Hematopoietic multipotent progenitor cell treated with erythropoietin and hydrocortisone succinate and interleukin-3 and kit ligand, for 15 days (in vitro differentiated cells): Measurements from ENCODE around the gene AP2A2.
A peak's percentile ranks its signal among the peaks of the same experiment; 100 is the strongest.

ENCODE experiments used
- DNase-seq: peaks from one replicate; pipeline ENCODE4 v3.0.0-alpha.2; 2015; ENCODE audit warnings: low spot score

AP2A2 gene

DNA sequence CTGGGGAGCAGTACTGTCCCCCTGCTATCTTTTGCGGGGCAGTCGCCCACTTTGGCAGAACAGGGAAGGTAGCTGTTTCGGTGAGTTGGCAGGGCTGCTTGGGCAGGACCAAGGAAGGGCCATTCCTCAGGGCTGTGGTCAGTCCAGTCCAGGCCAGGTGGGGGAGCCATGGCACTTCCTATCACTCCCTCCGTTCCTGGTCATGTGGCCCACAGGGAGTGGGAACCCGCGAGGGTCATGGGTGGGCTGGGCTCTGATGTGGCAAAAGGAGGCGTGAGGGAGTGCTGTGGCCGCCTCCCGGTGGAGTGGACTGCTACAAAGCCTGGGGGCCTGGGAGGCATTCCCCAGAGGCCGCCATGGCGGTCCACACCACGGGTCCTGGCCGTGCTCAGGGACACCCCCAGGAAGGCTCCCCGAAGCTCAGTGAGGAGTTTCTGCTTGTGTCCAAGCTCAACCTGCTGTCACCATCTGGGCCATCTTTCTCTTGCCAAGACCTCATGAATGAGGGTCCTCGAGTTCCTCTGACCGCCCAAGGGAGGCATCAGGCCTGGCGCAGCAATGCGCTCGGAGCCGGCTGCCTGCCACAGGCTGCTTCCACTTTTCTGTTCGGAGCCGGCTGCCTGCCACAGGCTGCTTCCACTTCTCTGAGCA is 27.0 kb upstream of the AP2A2 start:
- peak; percentile 31 for DNase-seq

DNA sequence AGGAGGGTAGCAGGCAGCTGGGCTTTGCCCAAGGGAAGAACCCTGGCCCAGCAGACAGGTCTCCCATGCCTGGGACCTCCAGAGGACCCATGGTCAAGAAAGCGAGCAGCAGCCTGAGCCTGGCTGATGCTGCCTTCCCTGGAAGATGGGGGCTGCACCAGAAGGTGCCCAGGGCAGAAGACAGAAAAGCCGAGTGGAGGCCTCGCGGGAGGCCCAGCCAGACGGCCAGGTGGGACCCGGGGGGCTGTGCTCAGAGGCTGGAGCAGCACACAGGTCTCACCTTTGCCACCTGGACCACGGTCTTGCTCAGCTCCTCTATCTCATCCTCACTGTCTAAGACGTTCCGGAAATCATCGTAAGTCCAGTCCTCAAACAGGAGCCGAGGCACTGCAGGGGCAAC is 25.9 kb upstream of the AP2A2 start:
- no peak for DNase-seq

DNA sequence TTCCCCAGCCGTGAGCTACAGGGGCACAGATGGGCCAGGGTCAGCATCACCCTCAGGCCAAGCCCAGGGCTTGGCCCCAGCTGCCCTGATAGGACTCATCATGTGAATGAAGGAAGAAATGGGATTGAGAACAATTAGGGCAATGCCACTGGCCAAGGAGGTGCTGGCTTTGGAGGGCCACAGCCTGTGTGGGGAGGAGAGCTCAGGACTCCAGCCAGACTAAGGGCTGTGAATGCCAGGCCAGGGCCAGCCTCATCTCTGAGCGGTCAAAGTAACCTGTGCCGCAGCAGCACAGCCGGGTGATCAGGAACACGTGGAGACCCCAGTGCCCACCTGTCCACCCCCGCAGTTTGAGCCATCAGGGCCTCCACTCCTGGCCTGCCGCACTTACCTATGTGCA is 25.1 kb upstream of the AP2A2 start:
- DNase-seq = no peak

DNA sequence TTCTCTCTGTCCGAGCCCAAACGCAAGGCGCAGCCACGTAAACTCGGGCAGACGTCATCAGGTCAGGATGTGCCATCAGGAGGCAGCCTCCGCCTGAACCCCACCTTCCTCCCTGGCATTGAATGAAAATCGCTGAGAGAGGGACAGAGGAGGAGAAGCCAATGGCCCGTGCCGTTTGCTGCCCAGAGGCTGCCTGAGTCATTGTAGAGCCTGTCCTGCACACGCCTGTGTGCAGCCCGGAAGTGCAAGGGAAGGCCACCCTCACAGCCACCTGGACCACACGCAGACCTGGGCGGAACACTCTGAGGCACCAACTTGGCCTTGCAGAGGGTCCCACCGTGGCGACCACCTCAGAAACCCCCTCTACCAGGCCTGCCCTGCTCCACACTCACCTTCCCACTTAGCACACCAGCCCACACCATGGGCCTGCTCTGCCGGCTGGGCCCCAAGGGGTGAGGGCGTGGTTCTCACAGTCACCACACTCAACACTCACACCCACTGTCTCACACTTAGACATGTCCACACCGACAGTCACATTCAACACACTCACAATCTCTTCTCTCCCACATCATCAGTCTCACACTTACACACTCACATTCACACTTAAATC is 24.1 kb upstream of the AP2A2 start:
- DNase-seq = no peak

DNA sequence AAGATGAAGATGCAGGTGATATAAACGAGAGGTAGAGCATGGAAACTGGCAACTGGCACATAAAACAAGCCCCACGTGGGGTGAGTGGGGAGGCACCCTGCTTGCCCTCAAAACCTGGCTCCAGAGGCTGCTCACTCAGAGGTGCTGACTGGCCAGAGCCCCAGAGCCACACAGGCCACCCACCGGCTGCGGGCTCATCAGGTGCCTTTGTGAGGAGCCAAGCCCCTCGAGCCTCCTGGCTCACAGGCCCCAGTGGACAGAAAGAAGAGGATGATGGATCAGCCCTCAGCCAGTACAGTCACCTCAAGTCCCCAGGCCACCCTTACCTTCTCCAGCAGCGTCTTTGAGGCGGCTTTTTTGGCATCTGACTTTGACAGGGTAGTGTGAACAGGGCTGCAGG is 21.3 kb upstream of the AP2A2 start:
- no peak for DNase-seq

DNA sequence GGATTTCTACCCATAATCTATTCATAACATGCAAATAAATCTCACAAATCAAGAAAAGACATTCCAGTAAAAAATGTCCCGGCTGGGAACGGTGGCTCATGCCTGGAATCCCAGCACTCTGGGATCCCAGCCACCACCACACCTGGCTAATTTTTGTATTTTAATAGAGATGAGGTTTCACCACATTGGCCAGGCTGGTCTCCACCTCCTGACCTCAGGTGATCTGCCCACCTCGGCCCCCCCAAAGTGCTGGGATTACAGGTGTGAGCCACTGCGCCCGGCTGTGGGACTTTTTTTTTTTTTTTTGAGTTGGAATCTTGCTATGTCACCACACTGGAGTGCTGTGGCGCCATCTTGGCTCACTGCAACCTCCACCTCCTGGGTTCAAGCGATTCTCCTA is 19.7 kb upstream of the AP2A2 start:
- no peak for DNase-seq

DNA sequence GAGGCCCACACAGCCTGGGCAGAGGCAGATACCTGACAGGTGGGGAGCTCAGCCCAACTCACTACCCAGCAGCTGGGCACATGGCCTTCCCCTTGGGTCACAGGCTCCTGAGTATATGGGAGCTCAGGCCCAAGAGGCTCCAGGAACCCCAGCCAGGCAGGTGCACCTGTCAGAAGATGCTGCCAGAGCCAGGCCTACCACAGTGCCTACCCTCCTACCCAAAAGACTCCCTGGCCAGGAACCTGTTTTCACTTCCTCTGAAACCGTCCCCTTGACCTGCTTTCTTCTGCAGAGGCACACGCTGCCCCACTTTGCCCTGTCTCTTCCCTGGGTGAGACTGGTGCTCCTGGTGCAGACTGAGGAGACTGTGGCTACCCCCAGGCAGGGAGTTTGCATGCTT is 18.0 kb upstream of the AP2A2 start:
- DNase-seq = no peak

DNA sequence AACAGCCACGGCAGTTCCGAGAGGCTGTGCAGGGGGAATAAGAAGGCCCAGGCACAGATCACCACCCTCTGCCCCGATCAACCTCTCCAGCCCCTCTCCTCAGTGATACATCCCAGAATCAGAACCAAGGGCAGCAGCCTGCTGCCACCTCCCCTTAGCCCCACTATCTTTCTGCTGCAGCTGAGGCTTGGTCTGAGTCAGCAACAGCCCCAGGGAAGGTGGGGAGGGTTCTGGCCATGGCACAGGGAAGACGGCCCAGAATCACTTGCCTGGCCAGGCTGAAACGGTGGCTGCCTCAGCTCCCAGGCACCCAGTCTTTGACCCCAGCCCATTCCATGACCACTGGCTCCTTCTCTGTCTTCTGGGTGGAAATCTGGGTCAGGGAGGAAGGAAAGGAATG is 17.4 kb upstream of the AP2A2 start:
- peak; percentile 95 for DNase-seq

DNA sequence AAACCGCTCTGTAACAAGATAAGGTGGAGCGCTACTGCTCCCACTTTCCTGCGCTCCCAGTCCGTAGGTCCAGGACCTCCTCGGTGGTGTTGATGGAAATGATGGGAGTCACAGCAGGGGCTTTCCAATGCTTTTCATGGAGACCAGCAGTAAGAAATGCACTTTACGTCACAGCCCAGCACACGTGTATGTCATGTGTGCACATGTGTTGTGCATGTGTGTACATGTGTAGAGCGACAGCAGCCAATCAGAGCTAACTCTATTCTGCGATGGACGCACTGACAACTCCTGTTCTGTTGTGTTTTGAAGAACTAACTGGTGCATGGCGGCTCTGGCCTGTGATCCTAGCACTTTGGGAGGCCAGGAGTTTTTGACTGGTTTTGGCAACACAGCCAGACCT is 16.3 kb upstream of the AP2A2 start:
- DNase-seq = no peak

DNA sequence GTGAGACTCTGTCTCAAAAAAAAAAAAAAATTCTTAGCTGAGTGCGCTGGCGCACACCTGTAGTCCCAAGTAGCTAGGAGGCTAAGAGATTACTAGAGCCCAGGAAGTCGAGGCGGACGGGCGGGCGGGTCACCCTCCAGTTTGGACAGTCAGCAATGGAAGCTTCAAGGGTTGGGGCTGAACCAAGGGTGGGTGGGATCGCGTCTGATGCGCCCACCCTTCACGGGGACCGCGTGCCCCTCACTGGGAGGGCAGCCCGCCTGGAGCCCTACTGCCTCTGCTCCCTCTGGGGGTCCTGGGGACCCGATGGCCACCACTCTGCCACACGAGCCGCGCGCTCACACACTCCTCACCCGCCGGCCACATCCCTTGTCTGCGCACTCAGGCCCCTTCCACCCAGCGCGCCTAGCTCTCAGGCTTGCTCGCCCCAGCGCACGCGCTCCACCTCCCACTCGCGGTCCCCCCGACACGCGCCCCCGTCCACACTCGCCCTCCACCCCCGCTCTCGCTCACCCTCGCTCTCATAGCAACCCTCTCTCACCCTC is 15.6 kb upstream of the AP2A2 start:
- DNase-seq = no peak

DNA sequence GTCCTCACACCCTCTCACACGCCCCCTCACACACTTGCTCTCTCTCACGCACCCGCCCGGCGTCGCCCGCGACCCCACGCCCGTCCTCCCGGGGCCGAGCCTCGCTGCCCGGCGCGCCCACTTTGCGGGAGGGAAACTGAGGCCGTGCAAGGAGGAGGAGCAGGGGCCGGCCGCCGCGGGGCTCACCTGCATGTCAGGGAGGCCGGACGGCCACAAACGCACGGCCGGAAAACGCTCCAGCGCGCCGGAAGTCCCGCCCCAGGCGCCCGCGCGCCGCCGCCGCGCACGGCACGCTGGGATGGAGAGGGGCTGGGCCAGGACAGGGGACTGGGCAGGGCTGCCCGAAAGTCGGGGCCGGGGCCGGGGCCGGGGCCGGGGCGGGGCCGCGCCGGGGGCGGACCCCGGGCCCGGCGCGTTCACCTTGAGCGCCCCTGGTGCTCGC is 15.1 kb upstream of the AP2A2 start, which contains the start of gene CHID1:
CHID1 (minus strand) TSS at position 222 of the 442 bp plus-strand sequence. CDS start 5,994 bp downstream, outside the sequence.
- peak; percentile 81 for DNase-seq

DNA sequence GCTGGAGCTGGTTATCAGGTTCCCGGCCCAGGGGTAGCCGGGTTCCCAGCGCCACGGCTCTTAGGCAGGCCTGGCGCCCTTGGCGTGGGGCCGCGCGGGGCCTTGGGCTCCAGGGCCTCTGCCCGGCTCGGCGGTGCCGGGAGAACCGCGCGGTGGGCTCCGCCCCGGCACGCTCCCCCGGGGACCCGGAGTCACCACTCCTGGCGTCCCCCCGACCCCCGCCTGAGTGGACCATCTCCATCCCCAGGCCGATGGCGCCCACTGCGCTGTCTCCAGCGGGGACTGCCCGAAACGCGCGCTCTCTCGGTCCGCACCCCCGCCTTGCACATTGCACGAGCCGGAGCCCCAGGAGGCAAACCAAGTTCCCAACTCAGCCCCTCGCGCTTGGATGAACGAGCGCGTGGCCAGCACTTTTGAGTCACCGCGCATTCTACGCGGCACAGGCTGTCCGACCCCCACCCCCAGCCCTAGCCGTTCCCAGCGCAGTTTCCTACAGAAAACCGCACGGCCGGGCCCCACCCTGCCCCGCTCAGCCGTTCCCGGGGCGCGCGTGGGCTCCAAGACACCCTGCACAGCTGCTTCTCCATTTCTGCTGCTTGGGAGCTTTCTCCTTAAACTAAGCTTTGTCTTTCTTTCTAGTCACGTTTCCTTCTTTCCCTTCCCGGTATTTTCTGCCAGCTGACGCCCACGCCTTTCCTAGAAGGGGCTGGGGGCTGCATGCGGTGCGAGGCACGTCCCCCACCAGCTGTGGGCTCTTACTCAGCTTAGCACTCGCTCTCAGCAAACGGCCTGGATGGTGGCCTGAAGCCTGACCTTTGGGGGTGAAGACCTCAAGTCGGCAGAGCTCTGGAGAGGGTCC is 14.4 kb upstream of the AP2A2 start:
- DNase-seq = peak; percentile 37

DNA sequence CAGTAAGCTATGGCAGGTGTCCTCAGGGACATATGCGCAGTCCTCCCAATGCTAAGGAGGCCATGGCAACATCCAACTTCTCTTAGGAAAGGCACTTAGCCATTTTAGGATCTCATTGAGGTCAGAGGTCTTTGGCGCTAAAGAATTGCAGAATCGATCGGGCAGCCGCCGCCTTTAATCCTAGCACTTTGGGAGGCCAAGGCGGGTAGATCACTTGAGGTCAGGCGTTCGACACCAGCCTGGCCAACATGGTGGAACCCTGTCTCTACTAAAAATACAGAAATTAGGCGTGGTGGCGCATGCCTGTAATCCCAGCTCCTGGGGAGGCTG is 13.8 kb upstream of the AP2A2 start:
- DNase-seq = no peak

DNA sequence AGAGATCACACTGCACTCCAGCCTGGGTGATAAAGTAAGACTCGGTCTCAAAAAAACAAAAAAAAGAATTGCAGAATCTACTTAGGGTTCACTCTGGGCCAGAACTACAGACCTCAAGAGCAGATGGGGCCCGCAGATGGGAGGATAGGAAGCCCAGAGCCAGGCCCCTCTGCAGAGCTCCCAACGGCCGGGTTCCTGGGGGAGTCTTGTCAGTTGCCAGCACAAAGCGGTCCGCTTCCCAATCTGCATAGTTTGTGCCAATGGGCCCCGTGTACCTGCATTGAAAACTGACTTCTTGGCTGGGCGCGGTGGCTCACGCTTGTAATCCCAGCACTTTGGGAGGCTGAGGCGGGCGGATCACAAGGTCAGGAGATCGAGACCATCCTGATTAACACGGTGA is 13.4 kb upstream of the AP2A2 start:
- DNase-seq = no peak

DNA sequence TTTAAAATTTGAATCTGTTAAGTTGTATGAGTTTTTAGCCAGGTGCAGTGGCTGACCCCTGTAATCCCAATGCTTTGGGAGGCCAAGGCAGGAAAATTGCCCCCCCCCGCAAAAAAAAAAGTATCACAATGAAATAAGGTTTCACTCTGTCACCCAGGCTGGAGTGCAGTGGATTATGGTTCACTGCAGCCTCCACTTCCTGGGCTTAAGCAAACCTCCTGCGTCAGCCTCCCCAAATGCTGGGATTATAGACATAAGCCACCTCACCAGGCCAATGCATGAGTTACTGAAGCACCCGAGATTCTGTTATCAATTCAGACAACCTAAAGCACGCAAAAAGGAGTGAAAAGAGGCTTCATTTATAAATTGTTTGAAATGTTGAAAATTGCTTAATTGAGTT is 12.6 kb upstream of the AP2A2 start:
- DNase-seq = no peak

DNA sequence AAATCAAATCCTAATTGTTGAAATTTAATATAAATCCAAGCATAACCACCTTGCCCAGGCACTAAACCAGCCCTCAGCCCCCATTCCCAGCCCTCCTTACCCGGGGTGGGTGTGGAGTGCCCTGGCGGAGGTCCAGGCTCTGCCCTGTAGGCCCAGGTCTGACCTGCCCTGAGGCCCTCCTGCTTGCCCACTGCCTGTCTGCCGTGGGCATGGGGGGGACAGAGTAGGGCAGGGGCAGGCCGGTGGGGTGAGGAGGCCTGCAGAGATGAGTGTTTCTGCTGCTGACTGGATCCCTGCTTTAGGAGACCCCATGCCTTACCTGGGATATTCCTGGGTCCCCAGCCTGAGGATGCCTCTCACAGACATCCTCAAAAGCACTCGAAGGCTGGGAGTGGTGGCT is 11.5 kb upstream of the AP2A2 start:
- DNase-seq = no peak

DNA sequence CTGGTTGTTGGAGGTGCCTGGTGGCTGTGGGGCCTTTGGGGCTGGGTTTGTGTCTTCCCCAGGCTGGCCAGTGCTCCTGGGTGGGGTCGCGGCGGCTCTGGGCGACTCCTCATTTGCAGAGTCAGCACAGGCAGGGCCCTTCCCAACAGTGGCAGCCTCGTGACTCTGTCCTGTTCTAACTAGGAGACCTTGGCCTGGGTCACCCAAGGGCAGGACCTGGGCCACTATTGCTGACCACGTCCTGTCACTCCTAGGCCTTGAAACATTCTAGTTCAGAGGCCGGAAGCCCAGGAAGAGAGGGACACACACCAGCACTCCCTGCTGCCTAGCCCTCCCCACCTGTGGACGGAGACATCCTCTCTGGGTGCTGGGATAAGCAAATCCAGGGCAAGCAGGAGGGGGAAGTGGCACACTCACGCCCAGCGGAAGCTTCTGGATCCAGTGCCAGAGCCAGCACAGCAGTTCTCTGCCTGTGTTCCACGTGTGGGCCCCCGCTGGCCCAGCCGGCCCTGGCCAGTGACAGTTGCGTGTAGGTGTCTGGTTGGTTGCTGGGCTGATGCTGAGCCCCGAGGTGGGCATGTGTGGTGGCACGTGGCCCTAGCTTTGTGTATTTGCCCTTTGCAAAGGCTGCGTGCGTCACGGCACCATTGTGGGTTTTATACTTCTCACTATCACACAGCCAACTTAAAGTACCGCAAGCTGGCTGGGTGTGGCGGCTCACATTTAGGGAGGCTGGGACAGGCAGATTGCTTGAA is 10.7 kb upstream of the AP2A2 start:
- DNase-seq = peak; percentile 81

DNA sequence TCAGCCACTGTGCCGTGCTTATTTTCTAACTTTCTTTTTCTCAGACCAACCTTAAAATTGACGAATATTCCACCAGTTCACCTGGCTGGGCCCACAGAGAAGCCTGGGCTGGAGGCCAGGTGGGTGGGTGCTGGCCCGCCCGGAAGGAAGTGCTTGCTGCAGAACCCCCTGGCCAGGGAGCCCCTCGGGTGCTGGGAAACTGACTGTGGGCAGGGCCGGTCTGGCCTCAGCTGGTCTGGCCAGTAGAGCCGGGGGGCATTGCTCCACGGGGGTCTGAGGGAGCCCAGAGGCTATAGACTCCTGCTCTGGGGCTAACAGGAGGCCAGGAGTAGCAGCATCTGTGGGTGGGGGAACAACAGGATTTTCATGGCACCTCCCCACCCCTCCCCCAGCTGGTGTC is 8.2 kb upstream of the AP2A2 start:
- DNase-seq = no peak

DNA sequence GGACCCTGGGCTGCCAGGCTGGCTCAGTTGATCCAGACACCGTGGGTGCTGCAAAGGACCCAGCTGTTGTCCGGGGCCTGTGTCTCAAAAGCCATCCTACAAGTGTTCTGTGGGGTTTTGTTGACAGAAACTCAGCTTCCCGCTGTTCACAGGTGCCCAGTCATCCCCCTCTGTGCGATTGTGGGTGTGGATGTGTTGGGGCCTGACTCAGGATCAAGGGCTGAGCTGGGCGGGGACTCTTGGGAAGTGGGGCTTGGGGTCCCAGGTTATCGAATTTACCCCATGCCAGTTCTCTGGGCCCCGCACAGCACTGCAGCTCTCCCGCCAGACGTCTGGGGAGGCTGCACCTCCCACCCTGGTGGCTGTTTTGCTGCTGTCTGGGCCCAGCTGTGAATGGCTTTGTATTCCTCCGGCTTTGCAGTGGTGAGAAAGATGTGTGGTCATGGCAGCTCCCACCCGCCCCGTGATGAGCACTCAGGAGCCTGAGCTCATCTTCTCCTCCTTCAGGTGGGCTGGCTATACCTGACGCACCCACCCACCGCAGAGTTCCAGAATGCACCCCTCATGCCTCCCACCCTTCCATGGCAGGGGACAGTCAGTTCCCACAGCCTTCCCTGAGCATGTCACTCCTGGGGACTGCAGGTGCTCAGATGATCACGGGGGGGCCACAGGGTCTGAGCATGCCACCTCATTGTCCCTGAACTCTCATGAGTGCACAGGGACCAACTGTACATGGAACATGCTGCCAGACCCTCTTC is 3.6 kb upstream of the AP2A2 start:
- peak; percentile 27 for DNase-seq

DNA sequence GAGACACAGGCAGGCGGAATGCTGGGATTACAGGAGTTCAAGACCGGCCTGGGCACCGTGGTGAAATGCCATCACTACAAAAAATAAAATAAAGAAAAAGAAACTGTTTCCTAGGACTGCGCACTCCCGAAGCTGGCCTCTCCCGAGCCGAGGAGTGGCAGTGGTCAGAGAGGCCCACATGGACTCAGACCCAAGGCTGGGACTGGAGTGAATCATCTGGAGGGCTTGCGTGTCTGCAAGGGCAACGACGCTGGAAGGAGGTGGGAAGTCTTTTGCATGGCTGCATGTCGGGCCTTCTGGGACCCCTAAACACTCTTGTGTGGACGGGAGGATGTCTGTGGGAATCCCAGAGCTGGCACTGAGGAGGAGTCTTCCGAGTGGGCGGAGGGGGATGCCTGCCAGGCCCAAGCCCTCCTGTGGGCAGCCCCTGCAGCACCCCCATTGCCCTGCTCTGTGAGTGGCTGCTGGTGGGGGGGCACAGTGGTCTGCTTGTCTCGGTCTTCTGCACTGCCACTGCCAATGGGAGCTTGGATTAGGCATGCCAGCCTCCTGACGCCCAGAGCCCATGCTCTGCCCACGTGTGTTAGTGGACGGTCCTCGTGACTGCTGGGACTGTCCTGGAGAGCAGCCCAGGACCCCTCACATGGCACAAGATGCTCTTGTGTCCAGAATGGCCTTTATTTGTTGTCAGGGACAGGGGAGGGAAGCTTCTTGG is 1.8 kb upstream of the AP2A2 start:
- DNase-seq = no peak
